Glomerular endothelial cell (primary cell): ENCODE data around the gene COL4A1. TPM values are rescaled to one million over a fixed set of nuclear protein-coding genes. Genes with fewer than 3 reads are reported as not detected.

ENCODE experiments used
- DNase-seq: peaks from one replicate; pipeline ENCODE4 v3.0.0-alpha.2; 2011; ENCODE audit warnings: low read depth, low spot score; ENCODE audit errors: extremely low read depth
- total RNA-seq: library from RNA; depleted of rRNA; stranded (reverse); fragments of >200 nt; gene quantifications from 2 replicates; pipeline ENCODE4 v1.2.3, GENCODE V29; 2015

The COL4A1 gene
- total RNA-seq, 1 donor from 2014 or later, result 4,558 TPM

DNA sequence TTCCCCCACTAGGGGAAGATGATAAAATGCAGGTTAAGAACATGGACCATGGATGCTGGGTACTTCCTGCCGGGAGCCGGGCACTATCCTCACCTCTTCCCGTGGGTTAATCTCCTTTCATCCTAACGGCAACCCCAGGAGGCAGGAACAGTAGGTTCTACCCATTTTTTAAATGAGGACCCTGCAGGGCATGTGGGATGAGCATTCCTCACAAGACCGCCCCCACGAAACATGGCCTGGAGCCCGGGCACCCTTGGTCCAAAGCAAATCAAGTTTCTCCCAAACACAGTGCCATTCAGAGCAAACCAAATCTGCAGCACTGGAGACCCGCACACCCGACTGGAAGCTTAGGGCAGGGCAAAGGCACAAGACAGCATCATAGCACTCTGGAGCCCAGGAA lies 35.5 kb upstream of the COL4A1 start:
- DNase-seq, result no peak

DNA sequence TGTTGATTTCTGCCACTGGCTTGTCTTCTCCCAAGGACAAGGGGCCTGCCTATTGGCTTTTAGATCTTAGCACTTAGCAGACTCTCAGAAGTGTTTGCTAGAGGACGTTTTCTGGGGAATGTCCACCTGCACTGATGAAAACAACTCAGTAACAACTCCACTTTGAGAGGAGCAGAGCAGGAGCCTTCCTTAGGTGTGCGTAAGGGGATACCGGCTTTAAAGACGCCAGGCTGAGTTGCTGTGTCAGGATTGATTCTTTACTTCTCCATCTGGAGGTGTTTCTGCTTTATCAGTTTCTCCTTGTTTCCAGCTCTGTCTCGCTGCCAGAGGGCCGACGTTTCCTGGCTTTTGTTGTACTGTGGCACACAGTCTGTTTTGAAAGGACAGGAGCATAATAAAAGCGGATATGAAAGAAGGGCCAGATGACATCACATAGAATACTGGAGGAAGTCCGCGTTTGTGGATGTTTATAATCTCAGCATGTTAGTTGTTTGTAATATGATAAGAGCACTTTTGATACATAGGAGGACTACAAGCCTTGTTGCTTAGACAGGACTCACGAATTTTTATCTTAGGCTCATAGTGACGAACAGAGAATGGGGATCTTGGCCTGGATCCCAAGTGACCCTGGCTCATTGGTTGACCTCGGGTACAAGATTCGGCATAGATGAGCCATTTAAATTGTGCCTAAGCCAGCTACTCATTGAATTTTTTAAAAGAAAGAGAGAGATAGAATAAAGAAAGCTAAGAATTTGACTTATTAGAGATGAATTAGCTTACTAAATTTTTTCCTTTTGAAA lies 34.7 kb upstream of the COL4A1 start:
- peak; percentile 77 for DNase-seq

DNA sequence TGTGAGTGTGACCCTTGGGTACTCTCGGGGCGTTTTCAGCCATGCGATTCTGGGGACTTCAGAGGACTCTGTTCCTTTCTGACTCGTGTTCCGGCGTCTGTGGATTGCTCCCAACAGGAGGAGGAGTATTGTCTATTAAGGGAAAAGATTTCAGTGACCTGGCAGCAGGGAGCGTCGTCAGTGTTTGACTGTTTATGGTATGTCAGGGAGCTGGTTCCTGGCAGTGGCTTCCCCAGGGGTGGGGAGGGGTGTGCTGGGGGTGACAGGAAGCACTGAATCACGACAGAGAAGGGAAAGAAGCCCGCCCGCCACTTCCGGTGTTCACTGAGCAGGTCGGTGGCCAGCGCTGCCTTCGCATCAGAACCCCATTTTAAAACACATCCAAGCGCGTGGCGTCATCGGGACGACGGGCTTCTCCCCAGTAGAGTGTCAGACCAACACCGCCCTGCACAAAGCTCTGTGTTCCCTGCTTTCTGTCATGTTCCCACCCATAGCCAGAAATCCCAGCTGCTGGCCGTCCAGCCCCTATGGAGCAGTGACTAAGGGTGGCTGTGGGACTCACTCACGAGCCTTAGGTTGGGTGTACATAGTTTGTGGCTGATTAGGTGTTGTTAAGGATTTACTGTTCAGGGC lies 34.0 kb upstream of the COL4A1 start:
- peak; percentile 48 for DNase-seq

DNA sequence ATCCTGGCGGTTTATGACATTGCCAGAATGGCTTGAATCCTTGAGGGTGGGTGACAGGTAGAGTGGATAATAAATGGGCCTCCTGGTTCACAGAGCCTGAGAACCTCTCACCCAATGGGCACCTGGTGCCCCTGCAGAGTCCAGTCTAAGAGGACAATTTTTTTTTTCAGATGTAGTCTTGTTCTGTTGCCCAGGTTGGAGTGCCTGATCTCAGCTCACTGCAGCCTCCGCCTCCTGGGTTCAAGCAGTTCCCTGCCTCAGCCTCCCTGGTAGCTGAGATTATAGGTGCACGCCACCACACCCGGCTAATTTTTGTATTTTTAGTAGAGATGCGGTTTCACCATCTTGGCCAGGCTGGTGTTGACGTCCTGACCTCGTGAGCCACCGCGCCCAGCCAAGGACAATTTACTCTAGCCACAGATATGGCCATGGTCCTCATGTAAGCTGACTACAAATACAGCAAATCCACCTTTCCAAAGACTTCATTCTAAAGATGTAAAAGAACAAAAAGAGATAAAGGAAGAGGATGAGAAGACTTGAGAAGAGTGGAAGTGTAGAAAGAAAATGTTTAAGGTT lies 33.1 kb upstream of the COL4A1 start:
- DNase-seq, result no peak

DNA sequence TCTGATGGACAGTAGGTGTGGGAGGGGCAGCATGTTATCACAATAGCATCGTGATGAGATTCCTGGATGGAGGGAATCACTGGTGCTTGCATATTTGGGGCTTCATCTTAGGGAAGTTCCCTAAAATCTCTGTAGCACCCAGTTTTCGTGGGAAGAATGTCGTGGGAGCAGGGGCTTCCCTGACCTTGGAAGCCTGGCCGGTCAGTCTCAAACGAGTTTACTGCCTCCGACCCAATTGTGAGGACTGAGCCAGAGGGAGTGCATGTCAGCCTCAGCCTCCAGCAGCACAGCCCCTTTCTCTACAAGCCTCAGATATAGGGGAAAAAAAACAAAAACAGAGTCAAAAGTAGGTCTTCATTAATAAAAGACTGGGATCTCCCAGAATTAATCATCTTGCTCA lies 32.3 kb upstream of the COL4A1 start:
- no peak for DNase-seq

DNA sequence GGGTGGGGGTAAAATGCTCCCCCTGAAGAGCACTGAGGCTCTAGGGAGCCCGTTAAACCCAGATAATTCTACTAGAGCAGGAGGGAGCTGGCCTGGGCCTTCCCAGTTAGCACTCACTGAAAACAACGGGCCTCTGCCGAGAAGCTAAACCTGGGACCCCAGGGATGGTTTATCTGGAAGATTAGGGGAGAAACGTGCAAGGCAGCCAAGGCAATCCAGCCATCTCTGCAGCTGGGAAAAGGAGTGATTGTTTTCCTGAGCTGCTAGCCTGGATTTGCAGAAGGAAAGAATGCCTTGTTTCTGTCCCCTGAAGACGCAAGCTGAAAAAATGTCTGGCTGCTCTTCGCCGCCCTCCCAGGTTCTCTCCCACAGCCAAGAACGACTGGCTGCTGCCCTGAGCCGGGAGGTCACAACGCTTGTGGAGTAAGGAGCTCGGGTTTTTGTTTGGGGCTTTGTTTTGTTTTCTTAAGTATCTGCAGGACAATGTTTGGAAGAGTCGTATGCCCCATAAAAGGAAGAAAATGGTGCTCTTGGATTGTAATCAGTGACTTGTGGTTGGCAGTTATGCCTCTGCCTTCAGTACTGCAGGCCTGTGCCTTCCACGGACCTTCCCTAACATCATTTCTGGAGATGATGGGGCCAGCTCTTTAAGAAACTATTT lies 31.6 kb upstream of the COL4A1 start:
- DNase-seq, result no peak

DNA sequence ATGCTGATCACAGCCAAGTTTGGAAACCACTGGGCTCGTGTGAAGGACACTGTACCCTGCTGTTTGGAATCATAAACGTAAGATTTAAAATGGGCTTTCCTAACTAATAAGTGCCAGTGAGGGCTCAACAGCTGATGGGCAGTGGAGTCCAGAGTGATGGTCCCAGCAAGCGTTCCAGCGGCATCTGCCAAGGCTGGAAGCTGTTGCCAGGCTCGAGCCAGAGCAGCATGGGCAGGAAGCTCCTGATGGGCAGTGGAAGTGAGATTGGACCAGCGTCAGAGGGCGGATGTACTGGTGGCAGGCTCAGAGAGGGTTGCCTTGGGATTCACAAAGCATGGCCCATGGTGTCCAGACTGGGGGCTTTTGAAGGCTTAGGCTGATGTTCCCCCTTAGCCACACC lies 30.3 kb upstream of the COL4A1 start:
- DNase-seq, result no peak

DNA sequence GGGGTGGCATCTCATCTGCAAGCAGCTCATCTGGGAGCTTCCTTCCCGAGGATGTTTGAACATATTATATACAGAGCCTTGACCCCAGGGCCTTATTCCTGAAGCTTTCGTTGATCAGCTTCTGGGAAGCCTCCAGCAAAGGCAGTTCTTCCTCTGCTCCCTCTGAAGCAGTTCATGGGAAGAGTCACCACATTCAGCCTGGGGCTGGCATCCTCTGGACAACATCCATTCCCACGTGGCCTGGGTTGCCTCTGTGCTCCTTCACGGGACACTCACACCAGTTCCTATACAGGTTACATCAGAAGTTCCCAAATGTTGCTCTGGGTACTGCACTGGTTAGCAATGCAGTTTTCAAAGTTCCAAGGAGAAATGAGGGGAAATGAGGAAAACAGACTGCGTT lies 29.7 kb upstream of the COL4A1 start:
- no peak for DNase-seq

DNA sequence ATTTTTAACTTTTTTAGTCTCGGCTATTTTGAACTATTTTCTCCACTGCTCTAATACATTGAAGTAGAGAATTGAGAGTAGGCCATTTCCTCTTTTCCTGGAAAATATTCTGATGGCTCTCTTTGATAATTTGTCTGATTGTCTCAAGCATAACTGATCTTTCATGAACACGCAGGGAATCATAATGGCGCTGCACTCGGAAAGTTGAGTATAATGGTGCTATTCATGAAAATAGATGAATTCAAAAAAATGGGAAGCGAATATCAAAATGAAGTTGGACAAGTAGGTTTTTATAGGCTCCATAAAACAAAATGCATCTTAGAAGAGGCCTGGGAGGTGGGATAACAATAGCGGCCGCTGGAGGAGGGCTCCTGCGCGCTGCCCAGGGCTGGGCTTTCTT lies 29.2 kb upstream of the COL4A1 start:
- DNase-seq, result no peak

DNA sequence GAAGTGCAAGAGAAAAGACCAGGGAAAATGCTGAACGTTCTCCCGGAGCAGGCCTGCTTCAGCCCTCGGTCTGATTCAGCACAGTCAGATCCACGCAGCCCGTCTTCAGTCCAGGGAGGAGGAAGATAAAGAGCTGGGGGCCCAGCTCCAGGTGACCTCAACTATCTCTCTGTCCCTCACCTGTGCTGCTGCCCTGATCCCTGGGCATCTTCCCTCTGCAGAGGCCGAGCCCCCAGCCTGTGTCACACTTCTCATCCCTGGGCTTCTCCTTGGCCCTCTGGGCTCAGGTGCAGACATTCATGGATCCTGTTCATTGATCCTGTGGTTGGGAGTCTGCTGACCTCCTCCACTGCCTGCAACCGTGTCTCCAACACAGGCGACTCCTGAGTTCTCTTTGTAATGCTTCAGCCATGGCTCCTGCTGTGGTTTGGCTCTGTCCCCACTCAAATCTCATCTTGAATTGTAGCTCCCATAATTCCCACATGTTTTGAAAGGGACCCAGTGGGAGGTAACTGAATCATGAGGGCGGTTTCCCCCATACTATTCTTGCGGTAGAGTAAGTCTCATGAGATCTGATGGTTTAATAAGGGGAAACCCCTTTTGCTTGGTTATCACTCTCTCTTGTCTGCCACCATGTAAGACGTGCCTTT lies 28.0 kb upstream of the COL4A1 start:
- no peak for DNase-seq

DNA sequence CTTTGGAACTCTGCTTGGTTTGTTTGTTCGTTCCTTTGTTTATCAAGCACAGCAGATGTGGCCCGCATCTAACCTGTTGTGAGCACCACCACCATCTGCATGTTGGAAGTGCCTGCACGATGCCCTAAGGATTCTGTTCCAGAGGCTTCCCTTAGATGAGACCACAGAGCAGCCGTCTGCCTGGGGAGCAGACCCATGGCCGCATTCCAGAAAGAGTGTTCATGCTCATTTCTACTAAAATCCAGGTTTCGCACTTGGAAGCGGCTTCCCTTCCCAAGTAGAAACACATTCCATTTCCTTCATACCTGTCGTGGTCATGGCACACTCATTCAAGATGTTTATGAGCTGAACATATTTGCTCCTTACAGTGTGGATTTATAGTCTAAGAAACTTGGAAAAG lies 27.3 kb upstream of the COL4A1 start:
- DNase-seq, result no peak

DNA sequence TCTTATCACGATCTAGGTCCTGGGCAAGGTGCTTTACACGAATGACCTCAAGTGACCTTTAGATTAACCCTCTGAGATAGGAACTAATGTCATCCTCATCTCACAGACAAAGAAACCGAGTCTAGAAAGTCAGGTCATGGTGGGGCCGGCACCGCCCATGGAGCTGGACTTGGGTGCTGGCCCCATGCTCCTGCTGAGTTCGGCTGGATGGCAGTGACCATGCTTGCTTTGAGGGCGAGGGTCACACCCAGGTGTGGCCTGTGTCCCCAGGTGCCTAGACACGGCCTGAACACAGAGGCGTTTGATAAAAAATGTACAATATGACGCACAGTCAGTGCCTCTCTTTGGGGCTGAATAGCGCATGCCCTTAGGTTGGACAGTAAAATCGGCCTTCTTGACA lies 26.9 kb upstream of the COL4A1 start:
- DNase-seq, result no peak

DNA sequence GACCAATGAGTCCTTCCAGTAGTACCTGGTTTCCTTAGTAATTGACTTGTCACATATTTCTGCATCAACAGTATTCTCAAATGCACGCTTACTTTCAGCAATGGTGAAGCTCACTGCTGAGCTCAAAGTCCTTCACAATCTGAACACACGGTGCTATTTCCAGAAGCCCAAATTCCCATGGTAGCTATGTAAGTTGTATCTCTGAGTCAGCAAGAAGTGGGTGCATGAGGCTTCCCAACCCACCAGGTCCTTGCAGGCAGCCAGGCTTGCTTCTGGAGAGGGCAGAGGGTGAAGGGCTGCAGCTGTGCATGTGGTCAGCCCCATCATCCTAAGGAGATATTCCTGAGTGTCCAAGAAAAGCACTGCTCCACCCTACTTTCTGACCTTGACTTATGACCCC lies 25.8 kb upstream of the COL4A1 start:
- DNase-seq, result no peak

DNA sequence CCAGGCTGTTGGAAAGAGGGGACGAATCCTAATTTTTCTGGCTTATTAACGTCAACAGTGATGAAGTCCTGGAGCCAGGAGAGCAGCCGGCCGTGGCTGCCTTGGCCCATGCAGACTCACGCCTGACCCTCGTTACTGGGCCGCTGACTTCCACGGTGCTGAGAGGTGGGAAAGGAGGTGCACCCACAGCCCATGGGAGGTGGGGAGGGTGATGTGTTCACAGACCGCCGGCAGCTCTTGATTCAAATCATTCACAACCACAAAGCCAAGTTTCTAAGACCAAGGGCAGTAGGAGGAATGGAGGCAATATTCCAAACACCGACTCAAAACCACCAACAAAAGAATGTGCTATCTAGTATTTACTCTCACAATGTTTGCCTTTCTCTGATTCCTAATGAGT lies 24.4 kb upstream of the COL4A1 start:
- DNase-seq, result no peak

DNA sequence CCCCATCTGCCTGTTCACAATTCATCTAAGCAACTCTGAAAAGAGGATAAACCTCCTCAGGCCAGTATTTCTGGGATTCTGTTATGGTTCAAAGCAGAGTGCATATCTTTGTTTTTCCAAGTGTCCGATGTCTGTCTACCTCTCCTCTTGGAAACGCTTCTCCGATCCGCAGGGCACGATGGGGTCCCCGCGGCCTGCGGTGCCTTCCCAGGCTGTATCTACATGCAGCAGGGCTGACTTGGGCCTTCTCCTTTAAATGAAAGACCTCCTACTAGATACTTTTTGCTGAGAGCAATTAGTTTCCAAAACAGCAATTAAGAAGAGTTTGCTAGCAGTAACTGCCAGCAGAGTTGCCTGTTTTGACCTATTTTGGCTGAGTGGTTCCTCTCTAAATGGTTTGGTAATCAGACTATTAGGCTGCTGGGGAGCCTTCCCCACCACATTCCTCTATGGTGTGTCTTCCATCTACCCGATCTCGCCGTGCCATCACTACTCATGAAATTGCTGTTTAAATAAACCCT lies 23.6 kb upstream of the COL4A1 start:
- DNase-seq, result no peak

DNA sequence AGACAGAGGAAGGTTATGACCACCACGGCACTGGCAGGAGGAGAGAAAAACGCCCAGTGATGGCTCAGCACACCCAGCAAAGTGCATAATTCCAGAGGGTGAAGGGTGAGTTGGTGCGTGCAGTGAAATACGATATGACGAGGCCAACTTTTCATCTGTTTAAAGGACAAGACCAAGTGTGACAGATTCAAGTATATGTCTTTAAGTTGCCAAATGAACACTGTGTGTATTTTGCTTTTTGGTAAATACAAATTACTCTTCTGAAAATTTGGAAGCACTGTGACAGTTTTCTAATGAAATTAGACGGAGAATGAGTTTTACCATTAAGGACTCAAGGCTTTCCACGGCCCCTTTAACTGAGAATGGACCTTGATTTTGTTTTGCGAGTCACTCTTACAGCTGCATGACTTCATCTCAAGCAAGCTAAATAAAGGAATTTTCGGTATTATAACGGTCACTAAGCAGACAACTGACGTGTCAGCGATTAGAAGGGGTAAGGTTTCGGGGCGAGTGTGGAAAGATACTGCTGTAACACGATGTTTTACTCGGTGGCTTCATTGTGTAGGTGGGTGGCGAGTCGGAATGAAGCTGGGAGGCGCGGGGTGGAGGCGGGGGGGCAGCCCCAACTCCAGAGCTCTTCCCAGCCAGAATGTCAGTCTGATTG lies 23.0 kb upstream of the COL4A1 start:
- DNase-seq, result no peak

DNA sequence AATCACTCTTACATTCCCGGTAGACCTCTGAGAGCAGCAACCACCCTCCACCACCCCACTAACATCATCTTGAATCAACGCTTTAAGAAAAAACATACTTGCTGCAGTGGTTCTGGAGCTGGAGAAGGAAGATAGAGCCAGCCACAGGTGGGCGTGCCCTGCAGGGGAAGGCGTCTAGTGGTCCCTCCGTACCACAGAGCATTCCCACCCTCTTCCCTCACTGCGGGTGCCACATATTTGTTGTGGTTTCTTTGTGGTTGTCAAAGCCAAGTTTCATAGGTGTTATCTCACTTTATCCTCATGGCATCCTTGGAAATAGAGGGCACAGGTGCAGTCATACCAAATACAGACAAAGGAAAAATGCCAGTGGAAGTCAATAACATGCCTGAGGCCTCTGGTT lies 22.3 kb upstream of the COL4A1 start:
- no peak for DNase-seq

DNA sequence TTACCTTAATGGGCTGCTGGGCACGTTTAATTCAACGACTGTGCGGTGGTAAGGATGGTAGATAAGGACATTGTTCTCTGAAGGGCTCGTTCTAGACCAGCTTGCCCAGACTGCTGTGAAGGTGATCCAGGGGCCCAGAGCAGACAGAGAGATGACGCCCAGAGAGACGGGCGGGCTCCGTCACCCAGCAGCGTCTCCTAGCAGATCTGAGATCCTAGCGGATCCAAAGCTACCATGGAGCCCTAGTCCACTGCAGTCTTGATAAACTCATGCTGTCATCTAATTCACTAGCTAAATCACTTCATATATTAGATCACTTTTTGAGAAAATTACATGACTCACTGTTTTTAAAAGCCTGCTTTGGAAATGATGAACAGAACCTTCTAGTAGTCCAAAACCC lies 21.6 kb upstream of the COL4A1 start:
- no peak for DNase-seq

DNA sequence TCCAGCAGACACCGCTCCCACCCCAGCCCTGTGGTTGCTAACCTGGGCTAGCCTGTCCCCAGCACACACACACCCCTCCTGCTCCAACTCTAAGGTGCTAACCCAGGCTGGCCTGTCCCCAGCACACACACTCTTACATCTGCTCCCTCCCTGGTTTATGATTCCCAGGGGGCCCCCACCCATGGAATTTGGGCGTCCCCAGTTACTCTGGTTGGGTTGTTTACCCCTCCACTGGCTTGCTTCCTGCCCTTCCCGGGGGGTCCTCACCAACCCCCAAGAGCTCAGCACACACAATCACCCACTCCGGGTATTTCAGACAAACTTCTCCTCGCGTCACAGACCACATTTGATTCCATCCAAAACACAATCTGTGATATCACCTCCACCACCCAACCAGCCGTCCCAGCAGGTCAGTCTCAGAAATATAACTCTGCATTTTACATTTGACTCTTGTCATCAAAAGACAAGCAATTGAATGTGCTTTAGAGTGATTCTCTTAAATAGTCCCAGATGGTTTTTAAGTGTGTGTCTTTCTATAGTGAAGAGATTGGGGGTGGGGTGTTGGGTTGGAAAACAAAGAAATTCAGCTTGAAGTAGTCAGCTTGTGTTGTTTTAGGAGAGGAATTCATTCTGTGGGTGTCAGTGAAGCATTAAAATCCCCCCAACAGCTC lies 20.2 kb upstream of the COL4A1 start:
- DNase-seq, result no peak
